ENCODE results near the gene DLGAP1.

DLGAP1 gene

DNA sequence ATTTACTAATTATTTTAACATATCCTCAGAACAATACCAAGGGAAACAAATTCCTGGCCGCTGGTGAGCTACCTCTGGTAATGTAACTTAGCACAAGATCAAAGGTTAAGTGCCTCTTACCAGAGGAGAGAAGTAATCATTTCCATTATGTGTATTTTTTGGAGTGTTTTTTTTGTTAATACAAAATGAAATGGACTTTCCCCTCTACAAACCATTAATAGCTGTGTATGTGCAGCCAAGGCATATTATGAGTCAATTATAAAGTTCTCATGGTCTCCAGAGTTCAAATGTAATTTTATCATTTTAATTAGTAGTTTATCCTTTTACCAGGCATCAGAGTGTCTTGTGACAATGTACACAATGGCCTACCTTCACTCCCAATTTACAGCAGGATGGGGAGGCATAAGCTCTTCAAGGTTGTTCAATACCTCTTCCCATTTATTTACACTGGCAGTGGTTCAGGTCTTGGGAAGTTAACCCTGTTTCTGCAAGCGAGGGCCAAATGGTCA lies 762.9 kb downstream of the DLGAP1 start:
- TF ChIP-seq, protein P1, sequence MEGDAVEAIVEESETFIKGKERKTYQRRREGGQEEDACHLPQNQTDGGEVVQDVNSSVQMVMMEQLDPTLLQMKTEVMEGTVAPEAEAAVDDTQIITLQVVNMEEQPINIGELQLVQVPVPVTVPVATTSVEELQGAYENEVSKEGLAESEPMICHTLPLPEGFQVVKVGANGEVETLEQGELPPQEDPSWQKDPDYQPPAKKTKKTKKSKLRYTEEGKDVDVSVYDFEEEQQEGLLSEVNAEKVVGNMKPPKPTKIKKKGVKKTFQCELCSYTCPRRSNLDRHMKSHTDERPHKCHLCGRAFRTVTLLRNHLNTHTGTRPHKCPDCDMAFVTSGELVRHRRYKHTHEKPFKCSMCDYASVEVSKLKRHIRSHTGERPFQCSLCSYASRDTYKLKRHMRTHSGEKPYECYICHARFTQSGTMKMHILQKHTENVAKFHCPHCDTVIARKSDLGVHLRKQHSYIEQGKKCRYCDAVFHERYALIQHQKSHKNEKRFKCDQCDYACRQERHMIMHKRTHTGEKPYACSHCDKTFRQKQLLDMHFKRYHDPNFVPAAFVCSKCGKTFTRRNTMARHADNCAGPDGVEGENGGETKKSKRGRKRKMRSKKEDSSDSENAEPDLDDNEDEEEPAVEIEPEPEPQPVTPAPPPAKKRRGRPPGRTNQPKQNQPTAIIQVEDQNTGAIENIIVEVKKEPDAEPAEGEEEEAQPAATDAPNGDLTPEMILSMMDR (IDR thresholded peaks at IDR 0.05; ENCODE audit: poor library complexity, severe bottlenecking), result no peak
- ATAC-seq (ENCODE audit: low read depth) (no peak), DNase-seq (ENCODE audit: low spot score) (no peak)
- H3K4me1 ChIP-seq (ENCODE audit: insufficient read depth, poor library complexity, severe bottlenecking), result peaks cover 10% of the 10 kb centered on the region
- no peaks in the 10 kb centered on the region for H3K36me3 ChIP-seq (ENCODE audit: low read depth)
- no peaks in the 10 kb centered on the region for H3K27me3 ChIP-seq (ENCODE audit: insufficient read depth, poor library complexity, severe bottlenecking)
- H3K9me3 ChIP-seq (ENCODE audit: severe bottlenecking), result no peaks in the 10 kb centered on the region
- H3K4me3 ChIP-seq (ENCODE audit: severe bottlenecking), result no peak overlapping the region
- no peak overlapping the region for H3K27ac ChIP-seq (ENCODE audit: poor library complexity, severe bottlenecking)

DNA sequence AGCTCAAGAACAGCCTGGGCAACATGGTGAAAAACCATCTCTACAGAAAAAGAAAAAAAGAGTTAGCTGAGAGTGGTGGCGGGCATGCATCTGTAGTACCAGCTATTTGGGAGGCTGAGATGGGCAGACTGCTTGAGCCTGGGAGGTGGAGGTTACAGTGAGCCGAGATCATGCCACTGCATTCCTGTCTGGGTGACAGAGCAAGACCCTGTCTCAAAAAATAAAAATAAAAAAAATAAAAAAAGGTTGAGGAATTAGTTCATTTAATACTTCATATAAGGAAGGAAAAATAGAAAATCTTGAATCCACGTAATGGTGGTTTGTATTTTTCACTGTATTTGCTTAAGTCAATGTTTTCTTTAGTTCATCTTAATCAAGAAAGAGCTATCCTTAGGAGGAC lies 763.4 kb downstream of the DLGAP1 start:
- no peak overlapping the region for H3K27ac ChIP-seq (ENCODE audit: poor library complexity, severe bottlenecking)
- H3K4me3 ChIP-seq (ENCODE audit: severe bottlenecking), result no peak overlapping the region
- ATAC-seq (ENCODE audit: low read depth) (no peak), DNase-seq (ENCODE audit: low spot score) (no peak)
- TF ChIP-seq, protein P1 (IDR thresholded peaks at IDR 0.05; ENCODE audit: poor library complexity, severe bottlenecking), result no peak
- H3K36me3 ChIP-seq (ENCODE audit: low read depth), result no peaks in the 10 kb centered on the region
- no peaks in the 10 kb centered on the region for H3K9me3 ChIP-seq (ENCODE audit: severe bottlenecking)
- H3K4me1 ChIP-seq (ENCODE audit: insufficient read depth, poor library complexity, severe bottlenecking), result peaks cover 10% of the 10 kb centered on the region
- no peaks in the 10 kb centered on the region for H3K27me3 ChIP-seq (ENCODE audit: insufficient read depth, poor library complexity, severe bottlenecking)

DNA sequence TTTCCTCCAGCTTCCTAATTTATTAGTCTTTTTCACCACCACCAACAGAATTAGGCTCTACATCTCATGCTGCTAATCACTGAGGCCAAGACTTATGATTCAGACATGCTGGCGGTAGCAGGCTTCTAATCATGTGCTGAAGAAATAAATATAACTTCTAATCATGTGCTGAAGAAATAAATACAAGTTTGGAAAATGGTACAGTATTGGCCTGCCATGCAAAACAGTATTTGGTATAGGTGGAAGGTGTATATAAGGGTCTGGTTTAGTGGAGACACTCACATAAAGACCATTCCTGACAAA lies 764.4 kb downstream of the DLGAP1 start:
- no peaks in the 10 kb centered on the region for H3K9me3 ChIP-seq (ENCODE audit: severe bottlenecking)
- no peaks in the 10 kb centered on the region for H3K27me3 ChIP-seq (ENCODE audit: insufficient read depth, poor library complexity, severe bottlenecking)
- no peak overlapping the region for H3K27ac ChIP-seq (ENCODE audit: poor library complexity, severe bottlenecking)
- no peak overlapping the region for H3K4me3 ChIP-seq (ENCODE audit: severe bottlenecking)
- no peaks in the 10 kb centered on the region for H3K36me3 ChIP-seq (ENCODE audit: low read depth)
- peaks cover 10% of the 10 kb centered on the region for H3K4me1 ChIP-seq (ENCODE audit: insufficient read depth, poor library complexity, severe bottlenecking)
- TF ChIP-seq, protein P1 (IDR thresholded peaks at IDR 0.05; ENCODE audit: poor library complexity, severe bottlenecking), result no peak
- ATAC-seq (ENCODE audit: low read depth), result no peak
- no peak for DNase-seq (ENCODE audit: low spot score)

DNA sequence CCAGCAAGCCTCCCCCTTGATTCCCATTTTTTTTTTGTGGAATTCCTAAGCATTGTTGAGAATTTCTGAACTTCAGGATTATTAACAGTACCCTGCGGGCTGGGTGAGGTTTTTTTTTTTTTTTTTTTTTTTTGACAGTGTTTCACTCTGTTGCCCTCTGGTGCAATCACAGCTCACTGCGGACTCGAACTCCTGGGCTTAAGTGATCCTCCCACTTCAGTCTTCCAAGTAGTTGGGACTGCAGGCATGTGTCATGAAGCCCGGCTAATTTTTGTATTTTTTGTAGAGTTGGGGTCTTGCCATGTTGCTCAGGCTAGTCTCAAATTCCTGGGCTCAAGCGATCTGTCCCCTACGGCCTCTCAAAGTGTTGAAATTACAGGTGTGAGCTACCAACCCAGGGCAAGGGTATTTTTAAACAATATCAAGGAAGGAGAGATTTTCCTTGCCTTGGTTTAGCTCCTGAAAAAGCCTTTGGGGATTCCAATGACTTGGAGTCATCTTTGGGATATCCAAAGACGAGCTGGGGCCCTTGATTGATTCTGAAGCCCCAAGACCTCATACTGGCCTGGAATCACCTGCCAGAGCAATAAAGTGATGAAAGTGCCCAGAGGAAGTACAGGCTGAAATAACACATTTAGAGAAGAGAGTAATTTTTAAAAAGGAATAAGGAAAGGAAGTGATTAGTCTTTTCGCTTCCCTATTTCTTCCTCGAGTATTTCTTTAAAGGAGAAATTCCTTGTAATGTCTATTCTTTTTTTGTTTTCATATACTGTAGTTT lies 764.9 kb downstream of the DLGAP1 start:
- TF ChIP-seq, protein P1 (IDR thresholded peaks at IDR 0.05; ENCODE audit: poor library complexity, severe bottlenecking), result no peak
- no peaks in the 10 kb centered on the region for H3K27me3 ChIP-seq (ENCODE audit: insufficient read depth, poor library complexity, severe bottlenecking)
- no peak overlapping the region for H3K4me3 ChIP-seq (ENCODE audit: severe bottlenecking)
- no peak for DNase-seq (ENCODE audit: low spot score)
- peaks cover 10% of the 10 kb centered on the region for H3K4me1 ChIP-seq (ENCODE audit: insufficient read depth, poor library complexity, severe bottlenecking)
- no peaks in the 10 kb centered on the region for H3K36me3 ChIP-seq (ENCODE audit: low read depth)
- H3K9me3 ChIP-seq (ENCODE audit: severe bottlenecking), result no peaks in the 10 kb centered on the region
- H3K27ac ChIP-seq (ENCODE audit: poor library complexity, severe bottlenecking), result no peak overlapping the region
- ATAC-seq (ENCODE audit: low read depth), result no peak

DNA sequence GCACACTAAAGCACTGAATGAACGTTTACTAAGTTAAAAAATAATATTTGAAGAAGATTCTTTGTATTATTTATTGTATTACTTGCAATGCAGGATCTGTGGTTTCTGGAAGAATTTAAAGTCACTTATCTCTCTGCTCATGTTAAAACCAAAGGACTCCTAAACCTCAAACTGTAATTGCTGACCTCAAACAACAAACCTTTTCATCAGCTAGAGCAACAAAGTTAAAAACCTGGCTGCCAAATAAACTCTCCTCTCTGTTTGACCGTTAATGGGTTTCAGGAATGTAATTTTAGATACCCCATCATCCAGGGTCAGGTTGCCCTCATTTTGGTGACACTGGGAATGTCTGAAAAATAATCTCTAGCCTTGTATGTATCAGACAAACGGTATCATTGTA lies 766.0 kb downstream of the DLGAP1 start:
- peaks cover 10% of the 10 kb centered on the region for H3K4me1 ChIP-seq (ENCODE audit: insufficient read depth, poor library complexity, severe bottlenecking)
- no peak for ATAC-seq (ENCODE audit: low read depth)
- no peaks in the 10 kb centered on the region for H3K27me3 ChIP-seq (ENCODE audit: insufficient read depth, poor library complexity, severe bottlenecking)
- H3K27ac ChIP-seq (ENCODE audit: poor library complexity, severe bottlenecking), result no peak overlapping the region
- H3K4me3 ChIP-seq (ENCODE audit: severe bottlenecking), result no peak overlapping the region
- TF ChIP-seq, protein P1 (IDR thresholded peaks at IDR 0.05; ENCODE audit: poor library complexity, severe bottlenecking), result no peak
- DNase-seq (ENCODE audit: low spot score), result no peak
- H3K36me3 ChIP-seq (ENCODE audit: low read depth), result no peaks in the 10 kb centered on the region
- H3K9me3 ChIP-seq (ENCODE audit: severe bottlenecking), result no peaks in the 10 kb centered on the region

Measured in RWPE2 (cell line).